Rectal smooth muscle tissue (tissue), 1 donor: ENCODE data around the gene SGMS1.

ENCODE experiments used
- H3K27ac ChIP-seq: one replicate; pipeline ENCODE4 v1.7.0; 2013; ENCODE audit warnings: low read depth, low read length, inconsistent platforms
- H3K27me3 ChIP-seq: one replicate; pipeline ENCODE4 v1.7.0; 2013; ENCODE audit warnings: low read length; ENCODE audit not compliant: control insufficient read depth, insufficient read depth
- H3K36me3 ChIP-seq: one replicate; pipeline ENCODE4 v1.7.0; 2013; ENCODE audit warnings: low read length; ENCODE audit not compliant: control insufficient read depth, insufficient read depth
- H3K4me1 ChIP-seq: one replicate; pipeline ENCODE4 v1.7.0; 2013; ENCODE audit warnings: low read length; ENCODE audit not compliant: control insufficient read depth, insufficient read depth
- H3K4me3 ChIP-seq: one replicate; pipeline ENCODE4 v1.7.0; 2013; ENCODE audit warnings: low read length
- H3K9ac ChIP-seq: one replicate; pipeline ENCODE4 v1.7.0; 2013; ENCODE audit warnings: low read length

Gene SGMS1

DNA sequence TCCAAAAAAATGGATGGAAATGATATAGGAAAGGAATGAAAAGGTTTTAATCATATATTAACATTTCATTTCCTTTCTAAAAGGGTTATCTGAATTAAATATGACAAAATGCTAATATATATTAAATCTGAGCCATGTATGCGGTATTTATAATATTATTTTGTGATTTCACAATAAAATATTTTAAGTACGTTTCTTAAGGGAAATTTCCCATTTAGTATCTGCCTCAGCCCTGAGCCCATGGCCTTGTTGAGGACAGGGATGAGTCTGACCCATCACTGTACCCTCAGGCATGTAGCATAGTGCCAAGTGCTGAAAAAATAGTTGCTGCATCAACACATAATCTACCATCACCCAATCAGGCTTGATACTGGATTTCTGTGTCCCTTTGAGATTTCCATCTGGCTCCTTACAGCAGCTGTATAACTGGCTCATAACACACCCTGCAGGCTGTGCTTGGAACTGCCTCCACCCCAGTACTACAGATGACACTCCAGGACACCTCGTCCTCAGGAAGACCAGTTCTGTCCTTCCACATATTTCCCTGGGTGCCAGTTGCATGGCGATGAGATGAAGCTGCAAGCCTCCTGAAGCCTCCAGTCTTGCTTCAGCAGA, 313.1 kb downstream of the SGMS1 start:
- H3K4me3 ChIP-seq, result no peak overlapping the region
- no peaks in the 10 kb centered on the region for H3K4me1 ChIP-seq
- no peak overlapping the region for H3K27ac ChIP-seq
- no peak overlapping the region for H3K9ac ChIP-seq
- H3K36me3 ChIP-seq, result peaks cover 14% of the 10 kb centered on the region
- H3K27me3 ChIP-seq, result no peaks in the 10 kb centered on the region

- H3K27me3 ChIP-seq, result no peaks in the 10 kb centered on the region
- no peak overlapping the region for H3K4me3 ChIP-seq
- no peaks in the 10 kb centered on the region for H3K4me1 ChIP-seq
- no peak overlapping the region for H3K27ac ChIP-seq
- peaks cover 14% of the 10 kb centered on the region for H3K36me3 ChIP-seq
- no peak overlapping the region for H3K9ac ChIP-seq
These were observed 314.4 kb downstream of the SGMS1 start for GRCh38 chr10:50309342-50309741.

- H3K27ac ChIP-seq, result no peak overlapping the region
- peaks cover 4% of the 10 kb centered on the region for H3K36me3 ChIP-seq
- H3K4me3 ChIP-seq, result no peak overlapping the region
- H3K9ac ChIP-seq, result no peak overlapping the region
- no peaks in the 10 kb centered on the region for H3K27me3 ChIP-seq
- H3K4me1 ChIP-seq, result no peaks in the 10 kb centered on the region
These were observed 319.1 kb downstream of the SGMS1 start for GRCh38 chr10:50304660-50305059.

GRCh38 chr10:50299948-50300669, 323.6 kb downstream of the SGMS1 start:
- H3K9ac ChIP-seq, result no peak overlapping the region
- no peak overlapping the region for H3K27ac ChIP-seq
- H3K36me3 ChIP-seq, result no peaks in the 10 kb centered on the region
- H3K27me3 ChIP-seq, result no peaks in the 10 kb centered on the region
- no peak overlapping the region for H3K4me3 ChIP-seq
- H3K4me1 ChIP-seq, result no peaks in the 10 kb centered on the region

DNA sequence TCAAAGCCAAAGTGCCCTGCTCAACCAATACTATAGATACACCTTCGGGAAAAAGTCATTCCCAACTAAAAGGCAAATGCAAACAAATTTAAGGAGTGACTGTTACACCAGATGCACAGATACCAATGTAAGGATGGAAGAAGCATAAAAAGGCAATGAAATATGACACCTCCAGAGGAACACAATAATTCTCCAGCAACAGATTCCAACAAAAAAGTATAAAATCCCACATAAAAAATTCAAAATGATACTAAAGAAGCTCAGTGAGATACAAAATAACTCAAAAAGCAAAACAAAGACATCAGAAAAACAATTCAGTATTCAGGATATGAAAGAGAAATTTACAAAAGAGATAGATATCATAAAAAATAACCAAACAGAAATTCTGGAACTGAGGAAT, 328.4 kb downstream of the SGMS1 start:
- H3K27ac ChIP-seq, result no peak overlapping the region
- H3K9ac ChIP-seq, result no peak overlapping the region
- no peaks in the 10 kb centered on the region for H3K4me1 ChIP-seq
- H3K4me3 ChIP-seq, result no peak overlapping the region
- H3K27me3 ChIP-seq, result no peaks in the 10 kb centered on the region
- no peaks in the 10 kb centered on the region for H3K36me3 ChIP-seq

GRCh38 chr10:50294582-50294981, 329.2 kb downstream of the SGMS1 start:
- H3K36me3 ChIP-seq, result no peaks in the 10 kb centered on the region
- H3K9ac ChIP-seq, result no peak overlapping the region
- H3K4me3 ChIP-seq, result no peak overlapping the region
- no peak overlapping the region for H3K27ac ChIP-seq
- no peaks in the 10 kb centered on the region for H3K27me3 ChIP-seq
- no peaks in the 10 kb centered on the region for H3K4me1 ChIP-seq

DNA sequence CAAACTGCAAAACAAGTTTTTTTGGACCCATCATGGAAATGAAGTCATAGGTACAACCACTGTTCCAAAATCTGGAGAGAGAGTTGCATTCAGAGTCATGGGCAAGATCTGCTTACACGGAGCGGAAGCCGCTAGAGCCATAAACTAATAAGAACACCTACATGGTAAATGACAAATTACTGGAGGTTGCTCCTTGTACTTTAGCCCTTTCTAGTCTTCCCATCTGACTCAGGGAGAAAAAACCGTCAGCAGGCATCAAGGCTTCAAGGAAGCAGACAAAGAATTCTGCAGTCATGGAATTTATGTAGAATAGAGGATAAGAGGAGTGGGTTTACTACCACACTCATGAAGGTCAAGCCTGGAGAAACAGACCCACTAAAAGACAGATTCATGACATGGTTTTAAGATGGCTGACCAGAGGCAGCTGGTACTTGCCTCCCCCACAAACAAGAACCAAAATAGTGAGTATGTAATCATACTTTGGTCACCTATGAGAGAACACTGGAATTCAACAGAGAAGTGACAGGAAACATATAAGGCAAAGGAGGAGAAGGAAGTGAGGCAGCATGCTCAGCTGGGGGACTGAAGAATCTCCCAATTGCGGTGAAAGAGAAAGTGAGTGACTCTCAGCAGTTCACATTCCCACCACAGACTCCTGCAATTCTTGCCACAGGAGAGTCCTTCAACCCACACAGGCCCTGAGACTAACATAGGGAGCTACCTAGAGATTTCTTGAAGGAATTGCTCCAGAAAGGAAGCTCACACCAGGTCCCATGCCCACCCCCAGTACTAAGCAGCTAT, 330.0 kb downstream of the SGMS1 start:
- no peaks in the 10 kb centered on the region for H3K4me1 ChIP-seq
- no peak overlapping the region for H3K4me3 ChIP-seq
- H3K9ac ChIP-seq, result no peak overlapping the region
- no peak overlapping the region for H3K27ac ChIP-seq
- no peaks in the 10 kb centered on the region for H3K27me3 ChIP-seq
- H3K36me3 ChIP-seq, result no peaks in the 10 kb centered on the region

- Histone ChIP-seq H3K9ac (no peak overlapping the region), H3K27me3 (no peaks in the 10 kb centered on the region), H3K4me3 (no peak overlapping the region), H3K36me3 (no peaks in the 10 kb centered on the region), H3K4me1 (no peaks in the 10 kb centered on the region), H3K27ac (no peak overlapping the region)
These were observed 332.4 kb downstream of the SGMS1 start for GRCh38 chr10:50291261-50291850.

DNA sequence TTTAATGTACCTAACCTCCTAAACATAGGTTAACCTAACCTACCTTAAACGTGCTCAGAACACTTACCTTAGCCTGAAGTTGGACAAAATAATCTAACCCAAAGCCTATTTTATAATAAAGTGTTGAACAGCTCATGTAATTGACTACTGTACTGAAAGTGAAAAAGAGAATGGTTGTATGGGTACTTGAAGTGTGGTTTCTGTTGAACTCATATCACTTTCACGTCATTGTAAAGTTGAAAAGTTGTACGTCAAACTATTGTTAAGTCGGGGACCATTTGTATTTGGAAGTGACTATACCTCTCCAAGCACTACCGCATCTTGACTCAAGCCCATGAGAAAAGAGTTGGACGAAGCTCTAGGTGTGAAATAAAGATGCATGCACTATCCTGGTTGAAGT, 334.6 kb downstream of the SGMS1 start:
- Histone ChIP-seq H3K36me3 (no peaks in the 10 kb centered on the region), H3K4me3 (no peak overlapping the region), H3K27me3 (no peaks in the 10 kb centered on the region)

GRCh38 chr10:50286996-50287803, 336.6 kb downstream of the SGMS1 start:
- Histone ChIP-seq H3K27ac (no peak overlapping the region), H3K9ac (no peak overlapping the region), H3K27me3 (no peaks in the 10 kb centered on the region), H3K4me1 (no peaks in the 10 kb centered on the region), H3K4me3 (no peak overlapping the region), H3K36me3 (no peaks in the 10 kb centered on the region)

More for the DNA sequence above, 334.6 kb downstream of the SGMS1 start:
- no peaks in the 10 kb centered on the region for H3K4me1 ChIP-seq
- no peak overlapping the region for H3K9ac ChIP-seq
- no peak overlapping the region for H3K27ac ChIP-seq

DNA sequence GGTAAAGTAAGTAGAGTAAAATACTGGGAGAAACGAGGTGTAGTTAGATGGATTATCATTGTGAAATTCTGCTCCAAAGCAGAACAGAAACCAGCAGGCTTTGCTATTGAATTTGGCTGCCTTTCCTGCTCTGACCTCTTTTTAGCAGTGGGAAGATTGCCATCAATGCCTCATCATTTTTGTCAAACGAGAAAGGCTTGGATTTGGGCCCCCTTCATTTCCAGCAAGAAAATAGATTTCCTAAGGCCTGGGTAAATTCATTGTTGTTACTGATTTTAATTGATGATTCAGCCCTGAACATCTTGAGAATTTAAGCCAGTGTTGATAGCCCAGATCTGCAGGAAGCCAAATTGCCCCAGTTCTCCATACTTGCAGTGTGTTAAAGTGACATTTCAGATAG, 337.2 kb downstream of the SGMS1 start:
- Histone ChIP-seq H3K36me3 (no peaks in the 10 kb centered on the region), H3K27me3 (no peaks in the 10 kb centered on the region), H3K27ac (no peak overlapping the region), H3K4me3 (no peak overlapping the region), H3K4me1 (no peaks in the 10 kb centered on the region), H3K9ac (no peak overlapping the region)
